ENCODE measurements around the gene ACAT2.
"Not testable (repeated sequence)": the region's sequence is repeated elsewhere in the genome, so short reads cannot be mapped to it uniquely, and the experiment has no call there.

The ACAT2 gene

GRCh38 chr6:159718634-159719033 lies 43.2 kb upstream of the ACAT2 start:
- no peak for DNase-seq (ENCODE audit: low spot score)
- Histone ChIP-seq H3K4me3 (no peak overlapping the region), H3K27ac (no peak overlapping the region)
- TF ChIP-seq CTCF (IDR thresholded peaks at IDR 0.05): no peak

- Histone ChIP-seq H3K4me3 (no peak overlapping the region), H3K27ac (no peak overlapping the region)
- TF ChIP-seq CTCF (IDR thresholded peaks at IDR 0.05): no peak
- DNase-seq (ENCODE audit: low spot score): no peak
These were observed 42.6 kb upstream of the ACAT2 start for GRCh38 chr6:159719287-159719686.

- no peak overlapping the region for H3K27ac ChIP-seq
- no peak overlapping the region for H3K4me3 ChIP-seq
- TF ChIP-seq CTCF (IDR thresholded peaks at IDR 0.05): no peak
- DNase-seq (ENCODE audit: low spot score): no peak
These were observed 41.1 kb upstream of the ACAT2 start for GRCh38 chr6:159720708-159721107.

- H3K4me3 ChIP-seq; H3K27ac ChIP-seq; DNase-seq (ENCODE audit: low spot score): not testable (repeated sequence)
These were observed 39.9 kb upstream of the ACAT2 start for GRCh38 chr6:159721981-159722380.

- no peak overlapping the region for H3K4me3 ChIP-seq
- no peak overlapping the region for H3K27ac ChIP-seq
- no peak for DNase-seq (ENCODE audit: low spot score)
- no peak for TF ChIP-seq CTCF (IDR thresholded peaks at IDR 0.05)
These were observed 39.2 kb upstream of the ACAT2 start for GRCh38 chr6:159722655-159723054.

- TF ChIP-seq CTCF (IDR thresholded peaks at IDR 0.05): no peak
- no peak overlapping the region for H3K27ac ChIP-seq
- no peak for DNase-seq (ENCODE audit: low spot score)
- no peak overlapping the region for H3K4me3 ChIP-seq
These were observed 38.6 kb upstream of the ACAT2 start for GRCh38 chr6:159723259-159723658.

- no peak for TF ChIP-seq CTCF (IDR thresholded peaks at IDR 0.05)
- no peak overlapping the region for H3K4me3 ChIP-seq
- DNase-seq (ENCODE audit: low spot score): no peak
- no peak overlapping the region for H3K27ac ChIP-seq
These were observed 37.1 kb upstream of the ACAT2 start for GRCh38 chr6:159724778-159725177.

- DNase-seq (ENCODE audit: low spot score); H3K4me3 ChIP-seq; H3K27ac ChIP-seq: not testable (repeated sequence)
These were observed 36.6 kb upstream of the ACAT2 start for GRCh38 chr6:159725208-159725607.

All from coronary artery (tissue), 2 donors.